ENCODE results near the gene IL2. TPM values are rescaled to one million over a fixed set of nuclear protein-coding genes. Genes with fewer than 3 reads are reported as not detected.

The IL2 gene
- total and polyA plus RNA-seq, 2 donors (not counting 3 experiments of a cell fraction or from before 2014, with no cell fraction given) = not detected

GRCh38 chr4:122479935-122480416, 23.5 kb upstream of the IL2 start:
- POLR2A ChIA-PET = no interaction called here

More at GRCh38 chr4:122479935-122480416, 23.5 kb upstream of the IL2 start:
- no peak overlapping the region for H3K4me3 ChIP-seq (replicated peaks in 1 of 3; ENCODE audit: insufficient read depth in 1 of 3, low read depth in 1 of 3, low read length in 3 of 3)
- no peaks in the 10 kb centered on the region for H3K4me1 ChIP-seq (ENCODE audit: control insufficient read depth, extremely low read depth, insufficient read depth, low read length)
- CTCF ChIA-PET = no interaction called here
- peaks cover 2 to 7% of the 10 kb centered on the region in 2 experiments for H3K27me3 ChIP-seq (ENCODE audit: control insufficient read depth in 2 of 2, insufficient read depth in 2 of 2, low read length in 2 of 2)
- BruUV-seq (replicated peaks) = no TSS peak
- H3K9ac ChIP-seq (replicated peaks; ENCODE audit: extremely low read depth, insufficient read depth, low read length) = no peak overlapping the region
- DNase-seq (ENCODE audit: low read depth, low spot score) (no peak), FAIRE-seq (no peak)
- H3K36me3 ChIP-seq (ENCODE audit: control insufficient read depth in 2 of 2, extremely low read depth in 1 of 2, insufficient read depth in 2 of 2, low read length in 2 of 2) = no peaks in the 10 kb centered on the region
- no peak overlapping the region for H2AFZ ChIP-seq (ENCODE audit: low read depth, low read length)
- no peaks in the 10 kb centered on the region for H4K20me1 ChIP-seq (replicated peaks; ENCODE audit: control insufficient read depth, extremely low read depth, insufficient read depth, low read length)
- H3K4me2 ChIP-seq (ENCODE audit: insufficient read depth, low read length) = no peak overlapping the region
- TF ChIP-seq POLR2AphosphoS5 (IDR thresholded peaks at IDR 0.05; ENCODE audit: insufficient read depth, low read depth, low read length) (no peak), MAX (IDR thresholded peaks at IDR 0.05; ENCODE audit: insufficient read depth, insufficient read length) (no peak), FOS (IDR thresholded peaks at IDR 0.05; ENCODE audit: borderline replicate concordance, insufficient read depth, low read length) (no peak), GATA2 (IDR thresholded peaks at IDR 0.05; ENCODE audit: insufficient read depth, insufficient read length, low read depth, low read length) (no peak), MYC (IDR thresholded peaks at IDR 0.05; ENCODE audit: low read depth, low read length) (no peak), CTCF (IDR thresholded peaks at IDR 0.05; ENCODE audit: extremely low read depth in 1 of 2, insufficient read depth in 1 of 2, low read depth in 1 of 2, low read length in 2 of 2) (no peak), EZH2 (IDR thresholded peaks at IDR 0.05; ENCODE audit: borderline replicate concordance, low read depth, low read length, severe bottlenecking) (no peak), JUN (IDR thresholded peaks at IDR 0.05; ENCODE audit: borderline replicate concordance, insufficient read depth, insufficient read length, low read depth) (no peak), POLR2A (IDR thresholded peaks at IDR 0.05; ENCODE audit: low read depth, low read length) (no peak)
- intact Hi-C loops (cut with micrococcal nuclease) = no loop called here
- H3K9me1 ChIP-seq (replicated peaks; ENCODE audit: control insufficient read depth, extremely low read depth, insufficient read depth, low read length) = no peaks in the 10 kb centered on the region
- H3K79me2 ChIP-seq (ENCODE audit: control insufficient read depth, insufficient read depth, low read length) = no peaks in the 10 kb centered on the region
- dilution Hi-C loops (cut with MboI; ENCODE audit: extremely low pct_ligation_motif_present, low sequenced_read_pairs) = no loop called here
- no peaks in the 10 kb centered on the region for H3K9me3 ChIP-seq (replicated peaks; ENCODE audit: control insufficient read depth, insufficient read depth, low read length)
- H3K27ac ChIP-seq (ENCODE audit: insufficient read depth, low read depth, low read length) = no peak overlapping the region
